ENCODE data around the gene WWC1. TPM values are rescaled to one million over a fixed set of nuclear protein-coding genes. Genes with fewer than 3 reads are reported as not detected.
A peak's percentile ranks its signal among the peaks of the same experiment; 100 is the strongest.

The WWC1 gene
- total RNA-seq, 1 donor from 2014 or later, result 18.7 TPM

DNA sequence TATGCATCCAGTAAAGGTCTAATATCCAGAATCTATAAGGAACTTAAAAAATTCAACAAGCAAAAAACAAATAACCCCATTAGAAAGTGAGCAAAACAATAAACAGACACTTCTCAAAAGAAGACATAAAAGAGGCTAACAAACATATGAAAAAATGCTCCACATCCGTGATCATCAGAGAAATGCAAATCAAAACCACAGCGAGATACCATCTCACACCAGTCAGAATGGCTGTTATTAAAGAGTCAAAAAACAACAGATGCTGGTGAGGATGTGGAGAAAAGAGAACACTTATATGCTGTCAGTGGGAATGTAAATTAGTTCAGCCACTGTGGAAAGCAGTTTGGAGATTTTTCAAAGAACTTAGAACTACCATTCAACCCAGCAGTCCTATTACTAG, 86.1 kb downstream of the WWC1 start:
- Histone ChIP-seq H3K27me3 (no peaks in the 10 kb centered on the region), H3K4me3 (no peak overlapping the region), H3K4me1 (no peaks in the 10 kb centered on the region), H3K9me3 (no peaks in the 10 kb centered on the region), H3K27ac (no peak overlapping the region), H3K36me3 (no peaks in the 10 kb centered on the region)
- TF ChIP-seq POLR2AphosphoS5 (IDR thresholded peaks at IDR 0.05; ENCODE audit: insufficient read depth in 1 of 2, low read depth in 1 of 2), result no peak
- TF ChIP-seq POLR2A (IDR thresholded peaks at IDR 0.05), result no peak
- TF ChIP-seq CTCF (IDR thresholded peaks at IDR 0.05), result no peak
- intact Hi-C loops (cut with DNase I), result no loop called here
- DNase-seq (ENCODE audit: extremely low spot score in 2 of 2), result no peak

DNA sequence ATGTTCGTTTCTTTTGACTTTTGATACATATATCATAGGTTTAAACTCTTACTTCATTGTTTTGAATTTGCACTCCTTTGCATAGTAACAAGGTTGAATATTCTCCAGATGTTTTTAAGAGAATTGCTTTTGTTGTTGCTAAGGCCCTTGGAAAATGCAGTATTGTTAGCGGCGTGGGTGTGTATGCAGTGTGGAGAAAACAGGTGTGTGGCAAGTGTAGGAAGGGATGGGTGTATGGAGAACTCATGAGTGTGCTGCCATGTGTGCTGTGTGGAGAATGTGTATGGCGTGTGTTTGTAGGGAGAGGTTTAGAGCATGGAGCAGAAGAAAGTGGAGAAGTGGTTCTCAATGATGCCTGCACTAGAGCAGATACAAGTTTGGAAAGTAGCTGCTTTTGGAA, 87.3 kb downstream of the WWC1 start:
- no peaks in the 10 kb centered on the region for H3K4me1 ChIP-seq
- no peak for DNase-seq (ENCODE audit: extremely low spot score in 2 of 2)
- no peaks in the 10 kb centered on the region for H3K36me3 ChIP-seq
- no peak overlapping the region for H3K4me3 ChIP-seq
- no peak overlapping the region for H3K27ac ChIP-seq
- TF ChIP-seq POLR2A (IDR thresholded peaks at IDR 0.05) (no peak), POLR2AphosphoS5 (IDR thresholded peaks at IDR 0.05; ENCODE audit: insufficient read depth in 1 of 2, low read depth in 1 of 2) (no peak), CTCF (IDR thresholded peaks at IDR 0.05) (no peak)
- H3K27me3 ChIP-seq, result no peaks in the 10 kb centered on the region
- intact Hi-C loops (cut with DNase I), result no loop called here
- no peaks in the 10 kb centered on the region for H3K9me3 ChIP-seq

DNA sequence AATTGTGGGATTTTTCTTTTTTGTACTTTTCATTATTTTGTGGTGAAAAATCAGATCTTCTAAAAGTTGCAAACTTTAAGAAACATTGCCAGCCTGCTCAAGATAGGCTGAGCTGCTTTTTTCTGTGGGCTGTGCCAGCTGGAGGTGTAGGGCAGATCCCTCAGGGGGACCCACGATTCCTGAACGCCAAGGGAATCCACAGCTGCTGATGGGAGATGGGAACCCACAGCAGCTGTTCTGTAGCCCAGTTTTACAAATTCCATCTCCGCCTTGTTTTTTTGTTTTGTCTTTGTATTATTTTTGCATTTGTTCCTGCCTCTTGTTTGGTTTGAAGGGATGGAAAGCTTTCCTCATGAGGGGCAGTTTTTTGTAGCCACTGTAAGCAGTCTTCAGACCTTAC, 91.0 kb downstream of the WWC1 start:
- no peak overlapping the region for H3K4me3 ChIP-seq
- intact Hi-C loops (cut with DNase I), result no loop called here

DNA sequence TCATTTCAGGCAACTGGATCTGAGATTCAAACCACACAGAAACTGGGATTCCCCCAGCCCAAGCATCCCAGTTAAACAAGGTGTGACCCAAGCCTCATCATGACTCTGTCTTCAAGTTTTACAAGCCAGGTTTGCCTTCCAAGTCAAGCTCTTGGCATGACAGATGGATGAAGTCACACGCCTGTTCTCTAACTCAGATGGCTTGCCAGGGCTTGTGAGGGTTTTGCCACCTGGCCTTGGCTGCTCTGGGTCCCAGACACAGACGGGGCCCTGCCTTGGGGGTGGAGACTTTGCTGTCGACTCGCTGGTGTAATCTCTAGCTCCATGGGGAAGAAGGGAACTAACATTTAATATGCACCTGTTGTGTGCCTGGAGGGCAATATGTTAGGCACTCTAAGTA, 99.0 kb downstream of the WWC1 start:
- Histone ChIP-seq H3K27me3 (no peaks in the 10 kb centered on the region), H3K27ac (no peak overlapping the region), H3K4me1 (no peaks in the 10 kb centered on the region), H3K36me3 (no peaks in the 10 kb centered on the region), H3K9me3 (no peaks in the 10 kb centered on the region), H3K4me3 (no peak overlapping the region)
- intact Hi-C loops (cut with DNase I), result no loop called here
- TF ChIP-seq POLR2A (IDR thresholded peaks at IDR 0.05), result no peak
- peak in 1 of 2 donors; percentile 58 for TF ChIP-seq POLR2AphosphoS5 (IDR thresholded peaks at IDR 0.05; ENCODE audit: insufficient read depth in 1 of 2, low read depth in 1 of 2)
- no peak for DNase-seq (ENCODE audit: extremely low spot score in 2 of 2)

More for the DNA sequence above, 91.0 kb downstream of the WWC1 start:
- no peak for DNase-seq (ENCODE audit: extremely low spot score in 2 of 2)
- Histone ChIP-seq H3K27me3 (no peaks in the 10 kb centered on the region), H3K4me1 (no peaks in the 10 kb centered on the region), H3K27ac (no peak overlapping the region), H3K36me3 (no peaks in the 10 kb centered on the region), H3K9me3 (no peaks in the 10 kb centered on the region)
- TF ChIP-seq CTCF (IDR thresholded peaks at IDR 0.05) (no peak), POLR2A (IDR thresholded peaks at IDR 0.05) (no peak), POLR2AphosphoS5 (IDR thresholded peaks at IDR 0.05; ENCODE audit: insufficient read depth in 1 of 2, low read depth in 1 of 2) (no peak)

DNA sequence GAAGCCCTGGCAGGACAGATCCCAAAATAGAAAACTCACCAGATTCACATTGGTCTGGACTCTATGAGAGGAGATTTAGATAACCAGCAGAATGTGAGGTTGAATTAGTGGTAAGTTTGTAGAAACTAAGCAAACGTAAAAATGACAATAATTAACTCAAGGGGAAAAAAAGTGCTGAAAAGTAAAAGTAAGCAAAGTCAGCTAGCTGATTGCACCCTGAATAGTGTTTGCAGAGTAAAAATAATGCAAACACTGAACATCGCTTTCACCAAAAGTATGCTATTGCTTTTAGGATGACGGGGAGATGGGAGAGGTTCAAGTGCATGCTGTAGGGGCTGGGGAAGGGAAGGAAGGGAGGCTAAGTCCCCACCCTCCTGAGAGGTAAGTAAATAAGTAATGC, 102.3 kb downstream of the WWC1 start:
- no peak for DNase-seq (ENCODE audit: extremely low spot score in 2 of 2)
- Histone ChIP-seq H3K36me3 (no peaks in the 10 kb centered on the region), H3K27ac (no peak overlapping the region), H3K27me3 (no peaks in the 10 kb centered on the region), H3K4me1 (no peaks in the 10 kb centered on the region), H3K9me3 (no peaks in the 10 kb centered on the region), H3K4me3 (no peak overlapping the region)
- intact Hi-C loops (cut with DNase I), result no loop called here
- no peak for TF ChIP-seq POLR2A (IDR thresholded peaks at IDR 0.05)
- TF ChIP-seq POLR2AphosphoS5 (IDR thresholded peaks at IDR 0.05; ENCODE audit: insufficient read depth in 1 of 2, low read depth in 1 of 2), result no peak
- TF ChIP-seq CTCF (IDR thresholded peaks at IDR 0.05), result no peak

Data from vagina (tissue), 2 donors.